GM12873 (cell line): ENCODE results near the gene WNT3.

ENCODE experiments used
- TF ChIP-seq, protein P1 (sequence below): IDR thresholded peaks from 2 replicates; pipeline ENCODE4 v1.5.1; 2012; ENCODE audit warnings: low read depth, mild to moderate bottlenecking, moderate library complexity, low read length, control low read depth; ENCODE audit not compliant: insufficient read depth; ENCODE audit errors: missing control alignments

WNT3 gene

DNA sequence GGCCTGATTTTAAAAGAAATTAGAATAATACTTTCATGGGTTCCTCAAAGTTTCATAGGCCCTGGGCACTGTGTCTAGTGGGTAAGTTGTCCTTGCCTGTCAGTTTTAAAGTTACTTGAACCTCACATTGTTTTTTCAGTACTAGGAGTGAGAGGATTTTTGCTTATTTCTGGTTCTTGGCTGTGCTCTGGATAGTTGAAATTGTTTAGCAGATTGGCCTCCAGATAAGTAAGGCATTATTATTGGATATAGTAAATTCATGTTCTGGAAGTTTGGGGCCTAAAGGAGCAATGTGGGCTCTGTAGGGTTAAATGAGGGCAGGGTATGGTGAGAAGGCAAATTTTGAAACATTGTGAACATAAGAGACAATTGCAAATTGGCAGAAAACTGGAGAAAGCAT lies 78.5 kb downstream of the WNT3 start:
- TF ChIP-seq, protein P1, sequence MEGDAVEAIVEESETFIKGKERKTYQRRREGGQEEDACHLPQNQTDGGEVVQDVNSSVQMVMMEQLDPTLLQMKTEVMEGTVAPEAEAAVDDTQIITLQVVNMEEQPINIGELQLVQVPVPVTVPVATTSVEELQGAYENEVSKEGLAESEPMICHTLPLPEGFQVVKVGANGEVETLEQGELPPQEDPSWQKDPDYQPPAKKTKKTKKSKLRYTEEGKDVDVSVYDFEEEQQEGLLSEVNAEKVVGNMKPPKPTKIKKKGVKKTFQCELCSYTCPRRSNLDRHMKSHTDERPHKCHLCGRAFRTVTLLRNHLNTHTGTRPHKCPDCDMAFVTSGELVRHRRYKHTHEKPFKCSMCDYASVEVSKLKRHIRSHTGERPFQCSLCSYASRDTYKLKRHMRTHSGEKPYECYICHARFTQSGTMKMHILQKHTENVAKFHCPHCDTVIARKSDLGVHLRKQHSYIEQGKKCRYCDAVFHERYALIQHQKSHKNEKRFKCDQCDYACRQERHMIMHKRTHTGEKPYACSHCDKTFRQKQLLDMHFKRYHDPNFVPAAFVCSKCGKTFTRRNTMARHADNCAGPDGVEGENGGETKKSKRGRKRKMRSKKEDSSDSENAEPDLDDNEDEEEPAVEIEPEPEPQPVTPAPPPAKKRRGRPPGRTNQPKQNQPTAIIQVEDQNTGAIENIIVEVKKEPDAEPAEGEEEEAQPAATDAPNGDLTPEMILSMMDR = no peak

DNA sequence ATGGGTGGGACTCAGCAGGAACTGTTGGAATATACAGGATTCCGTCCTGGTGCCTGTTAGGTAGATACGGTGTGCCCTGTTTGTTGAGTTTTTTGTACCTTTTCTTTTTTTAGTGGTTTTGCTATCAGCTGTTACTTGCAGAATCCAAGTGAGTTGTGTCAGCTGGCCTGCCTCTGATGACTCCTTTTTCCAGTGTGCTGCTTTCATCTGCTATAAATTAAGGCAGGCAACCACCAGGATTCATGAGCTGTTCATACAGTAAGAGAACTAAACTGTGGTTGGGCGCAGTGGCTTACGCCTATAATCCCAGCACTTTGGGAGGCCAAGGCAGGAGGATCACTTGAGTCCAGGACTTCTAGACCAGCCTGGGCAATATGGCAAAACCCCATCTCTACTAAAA lies 79.9 kb downstream of the WNT3 start:
- TF ChIP-seq, protein P1 = no peak

DNA sequence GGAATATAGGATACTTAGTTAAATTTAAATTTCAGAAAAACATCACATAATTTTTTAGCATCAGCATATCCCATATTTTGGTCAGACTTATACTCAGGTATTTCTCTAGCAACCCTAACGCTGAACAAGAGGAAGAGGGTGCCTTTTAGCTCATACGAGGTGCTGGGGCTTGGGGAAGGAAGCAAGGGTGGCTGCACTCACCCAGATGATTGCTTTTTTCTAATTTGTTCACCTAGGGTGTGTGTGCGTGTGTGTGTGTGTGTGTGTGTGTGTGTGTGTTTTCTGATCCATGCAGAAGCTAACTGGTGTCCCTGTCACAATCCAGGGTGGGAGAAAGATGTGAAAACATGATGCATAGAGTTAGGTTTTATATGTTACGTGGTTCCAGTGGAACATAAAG lies 81.2 kb downstream of the WNT3 start:
- TF ChIP-seq, protein P1 = no peak

DNA sequence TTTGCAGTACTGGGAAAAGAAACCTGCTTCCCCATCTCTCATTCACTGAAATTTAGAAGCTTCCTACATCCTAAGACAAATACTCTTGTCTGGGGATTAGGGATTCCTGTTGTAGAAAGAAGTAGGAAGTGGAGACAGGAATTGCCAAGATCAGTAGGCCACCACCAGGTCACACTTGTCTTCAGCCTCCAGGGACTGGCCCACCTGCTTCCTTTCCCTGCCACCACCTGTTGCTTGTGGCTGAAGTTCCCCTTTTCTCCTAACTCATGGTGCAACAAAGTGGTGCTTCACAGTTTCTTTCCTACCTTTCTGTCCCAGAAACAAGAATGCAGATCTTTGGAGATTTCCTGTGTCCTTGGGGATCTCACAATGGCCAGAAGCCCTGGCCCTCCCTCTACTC lies 82.4 kb downstream of the WNT3 start:
- TF ChIP-seq, protein P1 = no peak

DNA sequence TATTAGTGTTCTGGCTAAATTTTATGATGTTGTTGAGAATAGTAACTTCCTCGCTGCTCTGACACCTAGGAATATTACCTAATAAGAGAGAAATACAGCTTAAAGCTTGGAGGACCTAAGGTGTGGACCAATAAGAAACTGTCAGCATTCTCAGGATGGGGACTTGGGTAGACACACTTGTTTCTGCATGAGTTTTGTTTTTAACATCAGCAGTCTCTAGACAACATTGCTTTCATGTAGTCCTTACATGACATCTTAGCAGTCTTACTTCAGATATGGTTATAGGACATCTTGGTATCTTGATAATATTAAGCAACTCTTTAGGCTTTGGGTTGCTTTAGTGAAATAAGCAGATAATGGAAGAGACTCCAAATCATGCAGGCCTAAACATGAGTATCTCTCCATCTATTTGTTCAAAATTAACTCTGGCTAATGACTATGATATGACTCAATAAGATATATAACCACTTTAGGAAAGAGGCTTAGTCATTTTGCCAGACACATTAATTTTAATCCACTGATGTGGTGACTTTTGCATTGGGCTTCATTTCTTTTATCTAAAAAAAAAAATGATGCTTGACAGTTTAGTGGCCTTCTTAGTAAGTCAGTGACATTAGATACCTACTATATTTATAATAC lies 84.5 kb downstream of the WNT3 start:
- TF ChIP-seq, protein P1 = no peak

DNA sequence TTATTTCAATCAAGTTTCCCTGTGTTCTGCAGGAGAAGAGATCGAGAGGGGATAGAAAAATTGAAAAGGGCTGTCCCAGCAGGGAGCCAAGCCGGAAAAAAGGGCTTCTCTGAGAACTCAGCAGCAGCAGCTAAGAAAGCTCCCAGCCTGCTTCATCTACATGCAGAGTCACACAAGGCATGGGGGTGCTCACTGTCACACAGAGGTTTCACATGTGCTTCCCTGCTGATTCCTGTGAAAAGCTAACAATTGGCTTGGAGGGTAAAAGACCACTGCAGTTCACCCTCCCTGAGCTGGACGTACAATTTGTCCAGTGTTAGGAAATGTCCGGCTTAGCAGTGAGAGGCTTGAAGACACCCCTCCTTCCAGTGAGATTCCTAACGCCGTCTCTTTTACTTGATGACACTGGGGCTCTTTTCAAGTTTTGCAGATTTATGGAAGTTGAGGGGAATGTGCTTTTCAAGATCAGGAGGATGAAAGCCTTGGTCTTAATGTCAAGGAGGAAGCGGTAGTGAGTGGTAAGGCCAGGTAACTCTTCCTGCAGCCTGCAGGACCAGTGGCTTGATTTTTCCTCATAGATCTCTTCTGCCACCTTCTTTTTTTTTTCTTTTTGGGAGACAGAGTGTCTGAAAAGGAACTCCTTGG lies 85.6 kb downstream of the WNT3 start:
- TF ChIP-seq, protein P1 = no peak

DNA sequence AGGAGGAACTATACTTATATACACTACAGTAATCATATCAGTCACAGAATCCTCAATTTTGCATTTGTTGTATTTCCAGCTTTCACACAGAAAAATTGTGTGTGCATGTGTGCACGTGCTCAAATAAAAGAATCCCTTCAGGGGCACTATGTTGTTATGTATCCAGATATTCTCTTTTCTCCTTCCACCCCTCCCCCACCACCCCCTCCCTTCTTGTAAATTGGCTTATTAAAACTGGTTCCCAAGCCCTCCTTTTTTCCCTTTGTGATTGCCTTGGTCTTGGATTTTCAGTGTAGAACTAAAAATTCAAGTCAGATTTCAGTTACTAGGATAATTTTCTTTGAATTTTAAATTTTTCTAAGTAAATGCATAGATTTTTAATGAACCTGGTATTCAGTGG lies 86.3 kb downstream of the WNT3 start:
- TF ChIP-seq, protein P1 = no peak
